ENCODE data around the gene AURKB.

AURKB gene

GRCh38 chr17:8155231-8155995 lies 55.0 kb downstream of the AURKB start:
- Histone ChIP-seq H3K4me1 (ENCODE audit: control insufficient read depth, insufficient read depth, low read length) (peaks cover 18% of the 10 kb centered on the region), H3K27ac (ENCODE audit: insufficient read depth, low read depth, low read length, poor library complexity, severe bottlenecking) (peak overlapping the region; percentile 83)
- 53 to 54% methylated on average over 14 of the region's 14 CpGs for WGBS, 2 experiments

More at GRCh38 chr17:8155231-8155995, 55.0 kb downstream of the AURKB start:
- Histone ChIP-seq H3K4me3 (ENCODE audit: insufficient read depth, low read depth, low read length) (peak overlapping the region; percentile 60), H3K36me3 (ENCODE audit: control insufficient read depth, insufficient read depth, low read length) (no peaks in the 10 kb centered on the region), H3K27me3 (ENCODE audit: control insufficient read depth, insufficient read depth, low read length, poor library complexity, severe bottlenecking) (no peaks in the 10 kb centered on the region), H3K9me3 (ENCODE audit: control insufficient read depth, low read length) (no peaks in the 10 kb centered on the region)

Measured in ectodermal cell (in vitro differentiated cells).